Measurements from ENCODE around the gene DCBLD2.

Gene DCBLD2

GRCh38 chr3:98791341-98792325 is 109.9 kb downstream of the DCBLD2 start:
- DNase-seq = no peak

DNA sequence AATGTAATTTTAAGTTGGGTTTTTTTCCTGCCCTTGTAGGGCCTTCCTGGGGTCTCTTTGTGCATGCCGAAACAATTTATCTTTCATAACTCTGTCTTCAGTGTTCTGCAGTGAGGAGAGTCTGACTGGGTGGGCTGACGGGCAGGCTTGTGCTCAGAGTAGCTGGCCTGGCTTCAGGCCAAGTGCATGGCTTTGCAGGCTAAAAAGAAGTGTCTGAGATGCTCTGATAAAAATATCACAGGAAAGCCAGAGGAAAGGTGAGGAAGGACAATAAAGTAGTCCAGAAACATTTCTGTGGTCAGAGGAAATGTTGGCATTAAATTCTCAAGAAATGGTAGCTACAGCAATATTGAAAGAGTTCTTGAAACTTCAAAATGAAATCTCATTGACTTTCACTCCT is 112.8 kb downstream of the DCBLD2 start:
- no peak for DNase-seq

DNA sequence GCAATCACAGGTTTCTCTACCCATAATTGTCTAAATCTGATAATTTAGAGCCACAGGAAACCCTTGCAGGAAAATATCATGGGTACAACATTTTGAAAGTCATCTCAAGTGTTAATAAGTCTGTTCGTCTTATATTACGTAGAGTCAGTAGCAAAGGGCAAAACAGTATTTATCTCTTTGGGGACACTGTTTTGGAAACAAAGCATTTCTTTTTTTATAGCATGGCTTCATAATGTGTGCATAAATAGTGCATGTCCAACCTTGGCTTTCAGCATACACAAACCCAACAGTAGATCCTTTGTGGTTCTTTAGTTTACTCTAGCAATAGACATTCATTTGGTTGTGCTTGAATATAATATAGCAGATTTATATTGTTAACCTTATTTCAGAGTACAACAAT is 114.3 kb downstream of the DCBLD2 start:
- DNase-seq = no peak

DNA sequence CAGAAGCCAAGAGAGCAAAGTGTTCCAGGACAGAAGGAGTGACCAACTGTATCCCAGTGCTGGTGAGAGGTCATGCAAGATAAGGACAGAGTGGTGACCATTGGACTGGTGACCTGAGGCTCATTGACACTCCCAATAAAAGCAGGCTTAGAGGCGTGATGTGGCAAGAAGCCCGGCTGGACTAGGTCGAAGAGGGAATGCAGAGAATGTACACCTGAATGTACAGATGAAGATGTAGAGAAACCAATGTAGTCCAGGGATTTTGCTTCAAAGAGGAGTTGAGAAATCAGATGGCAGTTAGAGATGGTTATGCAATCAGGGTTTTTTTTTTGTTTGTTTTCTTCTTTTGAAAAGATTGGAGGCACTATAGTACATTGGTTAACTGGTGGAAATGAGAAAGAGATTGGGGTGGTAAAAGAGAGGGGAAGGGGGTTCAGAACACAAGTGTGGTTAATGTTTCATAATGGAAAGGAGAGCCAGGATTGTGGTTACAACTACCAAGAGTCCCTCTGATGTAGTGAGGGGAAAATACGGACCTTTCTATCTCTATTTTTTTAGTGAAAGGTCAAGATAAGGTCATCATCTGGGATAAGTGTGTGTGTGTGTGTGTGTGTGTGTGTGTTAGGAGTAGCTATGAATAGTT is 115.0 kb downstream of the DCBLD2 start:
- no peak for DNase-seq

DNA sequence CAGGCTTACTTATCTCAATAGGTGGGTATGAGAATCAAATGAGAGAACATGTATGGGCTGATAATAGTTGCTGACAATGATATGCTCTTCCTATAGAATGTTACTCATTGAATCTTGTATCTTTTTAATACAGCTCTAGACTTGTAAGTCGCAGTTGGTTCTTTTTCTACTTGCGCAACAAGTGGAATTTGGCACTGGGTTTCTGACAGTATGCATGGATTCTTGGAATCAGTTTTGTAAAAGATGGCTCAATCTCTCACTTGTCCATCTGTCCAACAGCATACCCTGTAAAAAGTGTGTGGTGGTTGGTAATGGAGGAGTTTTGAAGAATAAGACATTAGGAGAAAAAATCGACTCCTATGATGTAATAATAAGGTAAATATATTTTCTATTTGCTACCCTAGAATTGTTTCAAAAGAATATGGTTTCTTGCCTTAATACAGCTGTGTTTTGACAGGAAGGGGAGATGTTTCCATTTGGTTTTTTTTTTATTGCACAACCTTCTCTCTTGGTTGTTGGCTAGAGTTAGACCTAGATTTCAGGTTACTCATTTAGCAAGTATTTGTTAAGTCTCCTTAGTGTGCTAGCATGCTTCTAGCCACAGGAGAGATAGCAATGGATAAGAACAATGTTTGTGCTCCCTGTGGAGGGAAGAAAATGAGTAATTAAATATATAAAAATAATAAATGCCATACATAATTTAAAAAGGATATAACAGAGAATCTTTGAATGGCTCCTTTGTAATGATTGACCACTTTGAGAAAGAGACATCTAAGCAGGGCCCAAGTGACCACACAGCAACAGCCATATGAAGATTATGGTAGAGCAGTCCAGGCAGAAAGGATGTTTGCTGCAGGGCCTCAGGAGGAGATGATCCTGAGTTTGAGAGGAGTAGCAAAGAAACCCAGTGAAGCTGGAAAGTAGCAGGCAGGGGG is 116.6 kb downstream of the DCBLD2 start:
- DNase-seq = no peak

GRCh38 chr3:98784042-98784441 is 117.5 kb downstream of the DCBLD2 start:
- DNase-seq = no peak

DNA sequence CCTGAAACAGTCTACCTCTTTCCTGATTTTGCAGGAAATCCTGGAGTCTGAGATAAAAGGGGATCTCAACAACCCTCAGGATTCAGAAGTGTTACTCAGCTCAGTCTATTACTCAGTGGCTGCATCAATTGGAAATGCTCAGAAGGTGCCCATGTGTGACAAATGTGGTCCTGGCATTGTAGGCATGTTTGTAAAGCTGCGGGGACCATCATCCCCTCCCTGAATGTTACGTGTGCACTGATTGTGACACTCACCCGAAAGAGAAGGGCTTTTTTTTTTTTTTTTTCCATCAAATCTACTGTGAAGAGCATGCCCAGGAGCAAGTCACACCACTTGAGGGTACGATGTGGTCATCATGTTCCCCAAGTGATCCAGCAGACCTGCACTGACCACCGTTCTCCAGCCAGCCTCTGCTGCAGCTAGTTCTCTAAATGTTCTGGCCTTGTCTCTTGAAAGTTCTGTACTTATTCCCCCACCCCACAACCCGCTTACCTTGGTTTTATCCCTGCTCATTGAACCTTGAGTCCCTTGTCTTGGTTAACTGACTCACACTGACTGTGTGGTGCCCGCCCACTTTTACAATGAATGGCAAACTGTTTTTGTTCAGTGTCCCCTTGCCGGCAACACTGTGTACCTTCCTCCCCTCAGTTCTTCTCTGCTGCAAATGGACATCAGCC is 118.5 kb downstream of the DCBLD2 start:
- no peak for DNase-seq

GRCh38 chr3:98780343-98780742 is 121.2 kb downstream of the DCBLD2 start:
- no peak for DNase-seq

DNA sequence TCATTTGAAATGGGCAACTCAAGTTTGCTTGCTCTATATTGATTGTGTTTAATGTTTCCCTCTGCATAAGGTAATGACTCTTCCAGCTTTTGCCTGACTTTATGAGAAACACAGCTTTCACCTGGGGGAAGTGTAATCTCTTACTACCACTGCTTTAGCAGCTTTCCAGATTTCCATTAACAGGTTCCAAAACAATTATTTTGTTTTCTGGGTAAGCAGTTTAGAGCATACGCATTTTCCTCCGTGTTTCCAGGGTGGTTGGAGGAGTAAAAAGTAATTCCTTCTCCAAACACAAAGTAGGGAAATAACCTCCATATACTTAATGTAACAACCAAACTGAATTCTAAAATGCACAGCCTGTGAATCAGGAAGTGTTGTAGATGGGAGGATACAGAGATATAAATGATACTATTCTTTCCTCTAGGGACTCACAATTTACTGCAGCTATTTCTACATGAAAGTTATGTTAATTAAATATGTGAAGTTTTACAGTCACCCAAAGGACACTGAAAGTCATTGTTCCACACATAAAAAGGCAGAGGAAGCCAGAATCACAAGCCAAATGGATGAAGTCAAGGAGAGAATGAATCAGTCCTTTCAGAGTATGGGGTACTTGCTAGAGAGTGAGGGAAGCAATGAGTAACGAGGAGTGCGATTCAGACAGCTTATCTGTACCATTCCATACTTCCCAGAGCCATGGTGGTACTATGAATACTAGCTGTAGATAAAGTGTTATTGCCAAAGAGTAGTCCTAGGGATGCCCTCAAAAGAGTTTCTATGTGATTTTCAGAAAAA is 121.8 kb downstream of the DCBLD2 start:
- DNase-seq = no peak

DNA sequence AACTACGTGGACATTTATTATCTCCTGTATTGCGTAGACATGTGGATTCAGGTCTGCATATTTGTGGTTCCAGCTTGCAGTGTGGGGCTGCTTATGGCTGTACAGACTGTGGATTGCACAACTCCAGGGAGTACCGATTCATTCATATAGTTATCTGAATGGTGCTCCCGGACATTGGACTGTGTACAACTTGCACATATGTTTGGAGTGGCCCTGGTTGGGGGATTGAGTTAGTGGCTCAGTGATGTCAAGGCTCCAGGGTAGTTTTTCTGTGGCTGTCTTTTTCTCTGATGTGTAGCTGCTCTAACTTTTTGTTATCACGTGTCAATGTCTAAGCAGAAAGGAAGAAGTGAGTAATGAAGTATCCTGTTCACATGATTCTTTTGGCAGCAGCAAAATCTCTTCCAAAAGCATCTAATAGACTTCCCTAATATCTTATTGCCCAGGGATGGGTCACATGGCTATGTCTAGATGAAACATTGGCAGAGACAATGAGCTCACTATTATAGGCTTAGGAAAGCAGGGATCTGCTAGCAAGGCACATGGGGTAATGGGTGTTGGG is 122.6 kb downstream of the DCBLD2 start:
- no peak for DNase-seq

GRCh38 chr3:98778383-98778782 is 123.1 kb downstream of the DCBLD2 start:
- DNase-seq = no peak

DNA sequence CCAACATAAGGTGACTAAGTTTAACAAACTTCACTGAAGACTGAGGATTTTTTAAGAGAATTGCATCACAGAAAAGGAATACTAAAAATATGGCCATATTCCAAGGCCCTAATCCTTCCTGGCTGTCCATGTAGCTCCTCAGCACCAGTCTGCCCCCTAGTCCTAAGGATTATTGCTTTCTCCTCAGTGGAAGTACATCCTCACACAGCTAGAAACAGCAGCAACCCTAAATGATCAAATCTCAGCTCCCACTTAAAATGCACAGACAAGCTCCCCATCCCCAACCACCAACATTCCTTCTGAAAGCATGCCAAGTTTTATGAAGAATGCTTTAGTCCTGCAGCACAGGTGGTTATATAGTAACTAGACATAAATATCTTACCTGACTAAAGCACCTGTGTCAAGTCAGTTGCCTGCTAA is 123.7 kb downstream of the DCBLD2 start:
- DNase-seq = no peak

- DNase-seq = no peak
Measured at GRCh38 chr3:98777286-98777685, 124.2 kb downstream of the DCBLD2 start.

GRCh38 chr3:98776140-98776493 is 125.4 kb downstream of the DCBLD2 start:
- DNase-seq = no peak

GRCh38 chr3:98775459-98776139 is 125.9 kb downstream of the DCBLD2 start:
- DNase-seq = no peak

DNA sequence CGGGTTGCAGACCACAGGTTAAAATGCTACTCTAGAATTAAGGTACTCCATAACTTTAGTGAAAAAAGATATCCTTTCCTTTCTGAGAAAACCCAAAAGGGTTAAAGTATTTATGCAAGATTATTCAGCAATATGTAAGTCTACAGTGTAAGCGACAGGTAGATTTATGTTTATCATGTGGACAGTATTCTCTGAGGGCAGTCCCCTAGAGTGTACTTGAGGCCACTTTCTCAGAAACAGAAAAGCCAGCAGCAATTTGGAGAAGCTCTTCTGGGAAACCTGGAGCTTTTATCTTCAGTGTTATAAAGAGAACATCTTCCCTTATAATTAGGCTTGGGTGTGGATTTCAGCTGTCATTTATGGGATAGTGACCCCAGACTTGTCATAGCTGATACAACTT is 129.5 kb downstream of the DCBLD2 start:
- no peak for DNase-seq

GRCh38 chr3:98770261-98771039 is 131.0 kb downstream of the DCBLD2 start:
- DNase-seq = no peak

DNA sequence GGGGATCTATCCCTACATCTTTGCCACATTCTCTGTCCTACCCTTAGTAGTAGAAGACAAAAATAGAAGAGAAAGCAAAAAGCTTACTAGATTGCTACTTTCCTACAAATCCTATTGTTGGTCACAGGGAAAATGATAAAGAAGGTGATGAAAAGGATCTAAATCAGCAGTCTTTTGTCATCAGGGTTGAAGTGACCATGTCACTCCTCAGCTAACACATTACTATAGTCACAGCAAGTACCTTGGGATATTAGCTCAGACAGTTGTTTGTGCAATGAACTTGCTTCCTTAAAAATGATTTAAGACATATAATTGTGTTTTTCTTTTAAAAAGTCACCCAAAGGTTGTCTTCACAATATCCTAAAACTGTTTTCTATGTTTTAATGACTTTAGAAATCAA is 132.0 kb downstream of the DCBLD2 start:
- DNase-seq = no peak

GRCh38 chr3:98768961-98769360 is 132.5 kb downstream of the DCBLD2 start:
- no peak for DNase-seq

- DNase-seq = no peak
Measured at GRCh38 chr3:98766924-98767323, 134.6 kb downstream of the DCBLD2 start.
